Activated CD4-positive, alpha-beta T cell treated with anti-CD3 and anti-CD28 coated beads, Interleukin-2, amount 10 ng/mL, durations not matched to agents 24 days and 14 days (primary cell): Measurements from ENCODE around the gene CHST8. TPM values are rescaled to one million over a fixed set of nuclear protein-coding genes. Genes with fewer than 3 reads are reported as not detected.
"Not testable (repeated sequence)": the region's sequence is repeated elsewhere in the genome, so short reads cannot be mapped to it uniquely, and the experiment has no call there.

Source experiments
- DNase-seq: peaks from one replicate; pipeline ENCODE4 v3.0.0; 2022
- H3K27ac Mint-ChIP-seq: one replicate; pipeline ENCODE4 v1.8.0; 2022; ENCODE audit warnings: mild to moderate bottlenecking, mixed read lengths
- H3K27me3 Mint-ChIP-seq: one replicate; pipeline ENCODE4 v1.8.0; 2022; ENCODE audit warnings: mixed read lengths
- H3K36me3 Mint-ChIP-seq: one replicate; pipeline ENCODE4 v1.8.0; 2022; ENCODE audit warnings: low read depth, mild to moderate bottlenecking, mixed read lengths
- H3K4me1 Mint-ChIP-seq: one replicate; pipeline ENCODE4 v1.8.0; 2021; ENCODE audit warnings: mixed read lengths
- H3K4me3 Mint-ChIP-seq: one replicate; pipeline ENCODE4 v1.8.0; 2022; ENCODE audit warnings: mild to moderate bottlenecking, moderate library complexity, mixed read lengths
- H3K9me3 Mint-ChIP-seq: one replicate; pipeline ENCODE4 v1.8.0; 2021; ENCODE audit warnings: mixed read lengths
- intact Hi-C: fragments of 100-400 bp; cut with micrococcal nuclease; formaldehyde crosslinking; loops from one replicate; pipeline ENCODE4 v1.15.1; 2023
- total RNA-seq: library from RNA; stranded (reverse); gene quantifications from 2 replicates; pipeline ENCODE4 v1.2.3, GENCODE V29; 2022

CHST8 gene
- total RNA-seq, 1 donor from 2014 or later, result not detected

GRCh38 chr19:33689138-33689746 is 67.5 kb downstream of the CHST8 start:
- Mint-ChIP-seq H3K36me3 (no peaks in the 10 kb centered on the region), H3K4me1 (no peaks in the 10 kb centered on the region), H3K9me3 (no peaks in the 10 kb centered on the region), H3K27me3 (peaks cover 2% of the 10 kb centered on the region), H3K27ac (no peak overlapping the region), H3K4me3 (no peak overlapping the region)
- DNase-seq, result no peak
- intact Hi-C loops, result no loop called here

- Mint-ChIP-seq H3K4me3 (no peak overlapping the region), H3K36me3 (no peaks in the 10 kb centered on the region), H3K9me3 (no peaks in the 10 kb centered on the region), H3K27me3 (no peaks in the 10 kb centered on the region), H3K27ac (no peak overlapping the region), H3K4me1 (no peaks in the 10 kb centered on the region)
- no peak for DNase-seq
- intact Hi-C loops, result no loop called here
These were observed 68.1 kb downstream of the CHST8 start for GRCh38 chr19:33689868-33690267.

GRCh38 chr19:33690378-33691029 is 68.8 kb downstream of the CHST8 start:
- H3K9me3 Mint-ChIP-seq, result no peaks in the 10 kb centered on the region
- intact Hi-C loops, result no loop called here
- H3K4me3 Mint-ChIP-seq, result no peak overlapping the region
- no peaks in the 10 kb centered on the region for H3K36me3 Mint-ChIP-seq
- no peak for DNase-seq
- no peaks in the 10 kb centered on the region for H3K4me1 Mint-ChIP-seq
- no peaks in the 10 kb centered on the region for H3K27me3 Mint-ChIP-seq
- no peak overlapping the region for H3K27ac Mint-ChIP-seq

- no peak for DNase-seq
- H3K27ac Mint-ChIP-seq, result no peak overlapping the region
- no peak overlapping the region for H3K4me3 Mint-ChIP-seq
- no peaks in the 10 kb centered on the region for H3K27me3 Mint-ChIP-seq
- H3K4me1 Mint-ChIP-seq, result no peaks in the 10 kb centered on the region
- no peaks in the 10 kb centered on the region for H3K36me3 Mint-ChIP-seq
- intact Hi-C loops, result no loop called here
- no peaks in the 10 kb centered on the region for H3K9me3 Mint-ChIP-seq
These were observed 69.3 kb downstream of the CHST8 start for GRCh38 chr19:33691030-33691427.

- no peak for DNase-seq
- intact Hi-C loops, result no loop called here
- no peaks in the 10 kb centered on the region for H3K9me3 Mint-ChIP-seq
- H3K36me3 Mint-ChIP-seq, result no peaks in the 10 kb centered on the region
- H3K4me3 Mint-ChIP-seq, result no peak overlapping the region
- no peaks in the 10 kb centered on the region for H3K4me1 Mint-ChIP-seq
- no peak overlapping the region for H3K27ac Mint-ChIP-seq
- no peaks in the 10 kb centered on the region for H3K27me3 Mint-ChIP-seq
These were observed 70.0 kb downstream of the CHST8 start for GRCh38 chr19:33691736-33692135.

- intact Hi-C loops, result no loop called here
- no peak overlapping the region for H3K4me3 Mint-ChIP-seq
- no peak for DNase-seq
- H3K9me3 Mint-ChIP-seq, result no peaks in the 10 kb centered on the region
- H3K36me3 Mint-ChIP-seq, result no peaks in the 10 kb centered on the region
- H3K27me3 Mint-ChIP-seq, result no peaks in the 10 kb centered on the region
- no peaks in the 10 kb centered on the region for H3K4me1 Mint-ChIP-seq
- no peak overlapping the region for H3K27ac Mint-ChIP-seq
These were observed 71.9 kb downstream of the CHST8 start for GRCh38 chr19:33693678-33694077.

GRCh38 chr19:33695547-33695946 is 73.8 kb downstream of the CHST8 start:
- DNase-seq, H3K4me1 Mint-ChIP-seq, H3K4me3 Mint-ChIP-seq, H3K36me3 Mint-ChIP-seq, H3K9me3 Mint-ChIP-seq, H3K27me3 Mint-ChIP-seq, H3K27ac Mint-ChIP-seq, intact Hi-C loops: not testable (repeated sequence)

GRCh38 chr19:33697766-33698165 is 76.0 kb downstream of the CHST8 start:
- intact Hi-C loops, result no loop called here
- no peak overlapping the region for H3K4me3 Mint-ChIP-seq
- no peaks in the 10 kb centered on the region for H3K4me1 Mint-ChIP-seq
- no peaks in the 10 kb centered on the region for H3K27me3 Mint-ChIP-seq
- no peaks in the 10 kb centered on the region for H3K36me3 Mint-ChIP-seq
- H3K27ac Mint-ChIP-seq, result no peak overlapping the region
- DNase-seq, result no peak
- no peaks in the 10 kb centered on the region for H3K9me3 Mint-ChIP-seq

- intact Hi-C loops, result no loop called here
- H3K27me3 Mint-ChIP-seq, result no peaks in the 10 kb centered on the region
- H3K36me3 Mint-ChIP-seq, result no peaks in the 10 kb centered on the region
- H3K4me3 Mint-ChIP-seq, result no peak overlapping the region
- no peak for DNase-seq
- H3K27ac Mint-ChIP-seq, result no peak overlapping the region
- no peaks in the 10 kb centered on the region for H3K4me1 Mint-ChIP-seq
- H3K9me3 Mint-ChIP-seq, result no peaks in the 10 kb centered on the region
These were observed 77.1 kb downstream of the CHST8 start for GRCh38 chr19:33698576-33699435.

GRCh38 chr19:33699754-33700407 is 78.1 kb downstream of the CHST8 start:
- Mint-ChIP-seq H3K9me3 (no peaks in the 10 kb centered on the region), H3K27ac (no peak overlapping the region), H3K4me1 (no peaks in the 10 kb centered on the region), H3K4me3 (no peak overlapping the region), H3K27me3 (no peaks in the 10 kb centered on the region), H3K36me3 (no peaks in the 10 kb centered on the region)
- intact Hi-C loops, result no loop called here
- DNase-seq, result no peak

- Mint-ChIP-seq H3K4me3 (no peak overlapping the region), H3K27me3 (no peaks in the 10 kb centered on the region), H3K36me3 (no peaks in the 10 kb centered on the region), H3K9me3 (no peaks in the 10 kb centered on the region), H3K27ac (no peak overlapping the region), H3K4me1 (no peaks in the 10 kb centered on the region)
- DNase-seq, result no peak
- intact Hi-C loops, result no loop called here
These were observed 78.8 kb downstream of the CHST8 start for GRCh38 chr19:33700408-33701013.

GRCh38 chr19:33701565-33701964 is 79.8 kb downstream of the CHST8 start:
- H3K4me1 Mint-ChIP-seq, result no peaks in the 10 kb centered on the region
- H3K27ac Mint-ChIP-seq, result no peak overlapping the region
- no peak for DNase-seq
- H3K27me3 Mint-ChIP-seq, result no peaks in the 10 kb centered on the region
- H3K36me3 Mint-ChIP-seq, result no peaks in the 10 kb centered on the region
- intact Hi-C loops, result no loop called here
- H3K9me3 Mint-ChIP-seq, result no peaks in the 10 kb centered on the region
- no peak overlapping the region for H3K4me3 Mint-ChIP-seq

GRCh38 chr19:33702606-33703437 is 81.1 kb downstream of the CHST8 start:
- no peaks in the 10 kb centered on the region for H3K4me1 Mint-ChIP-seq
- no peaks in the 10 kb centered on the region for H3K27me3 Mint-ChIP-seq
- intact Hi-C loops, result no loop called here
- H3K4me3 Mint-ChIP-seq, result no peak overlapping the region
- no peaks in the 10 kb centered on the region for H3K9me3 Mint-ChIP-seq
- no peak overlapping the region for H3K27ac Mint-ChIP-seq
- H3K36me3 Mint-ChIP-seq, result no peaks in the 10 kb centered on the region
- DNase-seq, result no peak
